IMR-90 (cell line): Measurements from ENCODE around the gene KAT6B. TPM values are rescaled to one million over a fixed set of nuclear protein-coding genes. Genes with fewer than 3 reads are reported as not detected.

Experiments used
- ATAC-seq: fragments of 200-7000 bp; cut with Tn5 transposase; 2 replicates; pipeline ENCODE4 v1.9.1; 2020; ENCODE audit warnings: low read depth, mild to moderate bottlenecking, moderate library complexity
- BruUV-seq: library from RNA; stranded (reverse); fragments of 400-500 nt; replicated peaks from 2 replicates; lab custom pipeline; 2021; lab: Mats Ljungman, UMichigan
- CTCF ChIA-PET: fragments of 300-600 bp; formaldehyde crosslinking; extraction: SDS; loops from one replicate; lab custom pipeline; 2021; ENCODE audit warnings: antibody characterized with exemption; lab: Yijun Ruan, JAX
- POLR2A ChIA-PET: fragments of 300-600 bp; sonication (Branson Sonifier 250); formaldehyde crosslinking; loops from one replicate; lab custom pipeline; 2022; ENCODE audit warnings: antibody characterized with exemption; ENCODE audit not compliant: unreplicated experiment; lab: Charles Lee
- DNase-seq: peaks from one replicate; pipeline ENCODE4 v3.0.0; 2013
- H2AFZ ChIP-seq: replicated peaks from 2 replicates; pipeline ENCODE3; 2013; ENCODE audit warnings: low read length, mild to moderate bottlenecking; ENCODE audit not compliant: poor library complexity
- H2AK5ac ChIP-seq: 2 replicates; pipeline ENCODE4 v1.6.1; 2013; ENCODE audit warnings: low read depth, low read length, inconsistent platforms
- H2AK9ac ChIP-seq: replicated peaks from 2 replicates; pipeline ENCODE3; 2013; ENCODE audit warnings: mild to moderate bottlenecking, low read depth, low read length, moderate library complexity; ENCODE audit not compliant: poor library complexity
- H2BK120ac ChIP-seq: 2 replicates; pipeline ENCODE4 v1.6.1; 2013; ENCODE audit warnings: low read depth, low read length, inconsistent platforms
- H2BK15ac ChIP-seq: 3 replicates; pipeline ENCODE4 v1.6.1; 2013; ENCODE audit warnings: low read depth, low read length, inconsistent platforms
- H2BK20ac ChIP-seq: 2 replicates; pipeline ENCODE4 v1.6.1; 2013; ENCODE audit warnings: low read depth, mild to moderate bottlenecking, inconsistent platforms, low read length, moderate library complexity
- H2BK5ac ChIP-seq: 2 replicates; pipeline ENCODE4 v1.6.1; 2013; ENCODE audit warnings: mild to moderate bottlenecking, low read depth, low read length, inconsistent platforms; ENCODE audit not compliant: poor library complexity, severe bottlenecking
- H3K14ac ChIP-seq: replicated peaks from 2 replicates; pipeline ENCODE4 v1.6.1; 2013; ENCODE audit warnings: low read depth, low read length, inconsistent platforms
- H3K18ac ChIP-seq: 2 replicates; pipeline ENCODE4 v1.6.1; 2013; ENCODE audit warnings: low read depth, low read length, control low read depth
- H3K23ac ChIP-seq: 2 replicates; pipeline ENCODE4 v1.6.1; 2013; ENCODE audit warnings: low read depth, low read length, inconsistent platforms
- H3K27ac ChIP-seq: 2 replicates; pipeline ENCODE4 v1.5.1; 2013; ENCODE audit warnings: mild to moderate bottlenecking, control low read depth, low read length; ENCODE audit not compliant: insufficient read depth
- H3K27me3 ChIP-seq: 2 replicates; pipeline ENCODE4 v1.6.1; 2013; ENCODE audit warnings: low read length; ENCODE audit not compliant: control insufficient read depth, insufficient read depth
- H3K36me3 ChIP-seq: 2 replicates; pipeline ENCODE4 v1.6.1; 2013; ENCODE audit warnings: low read length, mixed read lengths; ENCODE audit not compliant: control insufficient read depth, insufficient read depth
- H3K4ac ChIP-seq: 2 replicates; pipeline ENCODE4 v1.6.1; 2013; ENCODE audit warnings: low read depth, low read length, inconsistent platforms
- H3K4me1 ChIP-seq: 2 replicates; pipeline ENCODE4 v1.6.1; 2013; ENCODE audit warnings: low read length, mixed read lengths; ENCODE audit not compliant: control insufficient read depth, insufficient read depth
- H3K4me2 ChIP-seq: 2 replicates; pipeline ENCODE4 v1.6.1; 2013; ENCODE audit warnings: low read depth, mild to moderate bottlenecking, control low read depth, low read length, moderate library complexity
- H3K4me3 ChIP-seq: 2 replicates; pipeline ENCODE4 v1.5.1; 2013; ENCODE audit warnings: low read depth, mild to moderate bottlenecking, control low read depth, low read length, moderate library complexity; ENCODE audit not compliant: insufficient read depth
- H3K56ac ChIP-seq: 2 replicates; pipeline ENCODE4 v1.6.1; 2013; ENCODE audit warnings: low read length, inconsistent platforms; ENCODE audit not compliant: insufficient read depth; ENCODE audit errors: extremely low read depth
- H3K79me1 ChIP-seq, 2 experiments: 2 replicates each; pipeline ENCODE4 v1.6.1; 2013; ENCODE audit warnings: low read length in 2 of 2, inconsistent platforms in 1 of 2, low read depth in 1 of 2
- H3K9ac ChIP-seq: 2 replicates; pipeline ENCODE4 v1.6.1; 2013; ENCODE audit warnings: low read depth, low read length, control low read depth
- H3K9me1 ChIP-seq: 2 replicates; pipeline ENCODE4 v1.6.1; 2013; ENCODE audit warnings: low read length, inconsistent platforms; ENCODE audit not compliant: insufficient read depth
- H3K9me3 ChIP-seq: 2 replicates; pipeline ENCODE4 v1.6.1; 2013; ENCODE audit warnings: low read length; ENCODE audit not compliant: control insufficient read depth, insufficient read depth
- H4K20me1 ChIP-seq: 2 replicates; pipeline ENCODE4 v1.6.1; 2013; ENCODE audit warnings: low read length, inconsistent platforms; ENCODE audit not compliant: insufficient read depth
- H4K5ac ChIP-seq: 2 replicates; pipeline ENCODE4 v1.6.1; 2013; ENCODE audit warnings: mild to moderate bottlenecking, low read depth, low read length, control low read depth
- H4K8ac ChIP-seq, 2 experiments: 2 replicates each; pipeline ENCODE4 v1.6.1; 2013; ENCODE audit warnings: low read depth in 2 of 2, low read length in 2 of 2, control low read depth in 1 of 2, inconsistent platforms in 1 of 2
- H4K91ac ChIP-seq: 2 replicates; pipeline ENCODE4 v1.6.1; 2013; ENCODE audit warnings: low read depth, low read length, inconsistent platforms; ENCODE audit not compliant: insufficient read depth
- CEBPB ChIP-seq: IDR thresholded peaks from 2 replicates; pipeline ENCODE4 v1.6.1; 2012; ENCODE audit warnings: low read depth, low read length, improper control_type of control experiment
- CHD1 ChIP-seq: IDR thresholded peaks from 2 replicates; pipeline ENCODE4 v1.6.1; 2012; ENCODE audit warnings: low read depth, low read length, improper control_type of control experiment
- ELK1 ChIP-seq: fragments of 150-350 bp; IDR thresholded peaks from 2 replicates; pipeline ENCODE4 v1.6.1; 2016; ENCODE audit warnings: low read depth, mild to moderate bottlenecking, low read length, moderate library complexity, borderline replicate concordance
- FOS ChIP-seq: fragments of 150-350 bp; IDR thresholded peaks from 2 replicates; pipeline ENCODE4 v1.6.1; 2016; ENCODE audit warnings: low read depth, low read length
- MAFK ChIP-seq: IDR thresholded peaks from 2 replicates; pipeline ENCODE4 v1.6.1; 2012; ENCODE audit warnings: low read depth, low read length, improper control_type of control experiment
- MAZ ChIP-seq: IDR thresholded peaks from 2 replicates; pipeline ENCODE4 v1.6.1; 2012; ENCODE audit warnings: low read depth, mild to moderate bottlenecking, low read length, improper control_type of control experiment, moderate library complexity, borderline replicate concordance
- MXI1 ChIP-seq: IDR thresholded peaks from 2 replicates; pipeline ENCODE4 v1.6.1; 2012; ENCODE audit warnings: low read depth, mild to moderate bottlenecking, low read length, moderate library complexity, borderline replicate concordance
- NFE2L2 ChIP-seq: fragments of 150-350 bp; IDR thresholded peaks from 2 replicates; pipeline ENCODE4 v1.6.1; 2016; ENCODE audit warnings: low read depth, mild to moderate bottlenecking, low read length
- POLR2A ChIP-seq: IDR thresholded peaks from 2 replicates; pipeline ENCODE4 v1.6.1; 2012; ENCODE audit warnings: mild to moderate bottlenecking, low read depth, low read length
- RAD21 ChIP-seq: IDR thresholded peaks from 2 replicates; pipeline ENCODE4 v1.6.1; 2012; ENCODE audit warnings: low read length, improper control_type of control experiment
- RCOR1 ChIP-seq: IDR thresholded peaks from 2 replicates; pipeline ENCODE4 v1.6.1; 2012; ENCODE audit warnings: mild to moderate bottlenecking, low read length, improper control_type of control experiment; ENCODE audit not compliant: insufficient replicate concordance
- RFX5 ChIP-seq: IDR thresholded peaks from 2 replicates; pipeline ENCODE4 v1.8.0; 2012; ENCODE audit warnings: low read depth, mild to moderate bottlenecking, low read length, moderate library complexity
- SMC3 ChIP-seq: fragments of 150-350 bp; IDR thresholded peaks from 2 replicates; pipeline ENCODE4 v1.6.1; 2016; ENCODE audit warnings: low read depth, mild to moderate bottlenecking, antibody characterized with exemption, low read length, moderate library complexity
- WGBS, 2 experiments: methylation state at CpG; one replicate each; pipeline versions ENCODE4 v1.1.5 to v1.1.7; 2013; ENCODE audit warnings: missing lambda C conversion rate in 2 of 2; ENCODE audit not compliant: insufficient read length in 1 of 2; ENCODE audit errors: extremely low coverage in 2 of 2; 5-methylcytosine and 5-hydroxymethylcytosine counted together
- dilution Hi-C: fragments of 300-500 bp; cut with HindIII; formaldehyde crosslinking; loops from one replicate; pipeline ENCODE4 v1.14.3; 2018; ENCODE audit warnings: low sequenced_read_pairs; ENCODE audit not compliant: unreplicated experiment
- in situ Hi-C: fragments of 300-500 bp; cut with MboI; formaldehyde crosslinking; loops from 3 replicates; pipeline ENCODE4 v1.14.3; 2019; ENCODE audit warnings: low sequenced_read_pairs, inconsistent platforms, mixed read lengths
- intact Hi-C: fragments of 100-400 bp; cut with micrococcal nuclease; formaldehyde crosslinking; loops from 2 replicates; pipeline ENCODE4 v1.10.0; 2022
- polyA plus RNA-seq, 3 experiments: library from polyadenylated mRNA; depleted of rRNA; stranded (reverse); fragments of >200 nt; gene quantifications; 2 replicates each; pipeline ENCODE4 v1.2.3, GENCODE V29; 2012; ENCODE audit warnings: low replicate concordance in 1 of 3
- total RNA-seq: library from RNA; depleted of rRNA; stranded (reverse); fragments of >200 nt; gene quantifications from 2 replicates; pipeline ENCODE4 v1.2.3, GENCODE V29; 2012
- TF ChIP-seq, protein P1 (sequence below): fragments of 150-350 bp; IDR thresholded peaks from 2 replicates; pipeline ENCODE4 v1.6.1; 2017; ENCODE audit warnings: mild to moderate bottlenecking, antibody characterized with exemption, low read length, low read depth

The KAT6B gene
- total and polyA plus RNA-seq, 2 of the 4 experiments (the other 2 are of a cell fraction): 8.8 to 28.1 TPM

GRCh38 chr10:75063461-75064230 is 237.2 kb downstream of the KAT6B start:
- Histone ChIP-seq H3K4me1 (peaks cover 3% of the 10 kb centered on the region), H3K4me2 (no peak overlapping the region), H3K4ac (no peak overlapping the region), H3K27me3 (no peaks in the 10 kb centered on the region), H2BK120ac (no peak overlapping the region), H4K91ac (no peak overlapping the region), H3K4me3 (no peak overlapping the region), H3K9me1 (no peaks in the 10 kb centered on the region; the same call in 1 of the 2 replicates), H3K9ac (no peak overlapping the region), H2AK5ac (no peak overlapping the region), H3K36me3 (no peaks in the 10 kb centered on the region), H3K23ac (no peak overlapping the region), H2BK15ac (no peak overlapping the region), H4K8ac (no peak overlapping the region), H3K9me3 (no peaks in the 10 kb centered on the region), H3K79me1 (no peaks in the 10 kb centered on the region), H3K14ac (no peak overlapping the region), H2BK5ac (no peak overlapping the region), H2AFZ (no peak overlapping the region), H3K27ac (no peak overlapping the region), H3K18ac (no peak overlapping the region), H2AK9ac (no peak overlapping the region), H4K20me1 (no peaks in the 10 kb centered on the region), H2BK20ac (no peak overlapping the region), H4K5ac (no peak overlapping the region), H3K56ac (no peak overlapping the region)
- dilution Hi-C loops: no loop called here
- in situ Hi-C loops: no loop called here
- DNase-seq: no peak
- intact Hi-C loops: no loop called here
- no TSS peak for BruUV-seq
- ChIA-PET CTCF (no interaction called here), POLR2A (no interaction called here)
- no peak for ATAC-seq
- WGBS, 2 experiments: 100% methylated on average over 1 of the region's 8 CpGs; no CpG with 5 or more reads in 1 of the 2 experiments
- no peak for TF ChIP-seq RAD21
- no peak for TF ChIP-seq ELK1
- TF ChIP-seq, protein P1, sequence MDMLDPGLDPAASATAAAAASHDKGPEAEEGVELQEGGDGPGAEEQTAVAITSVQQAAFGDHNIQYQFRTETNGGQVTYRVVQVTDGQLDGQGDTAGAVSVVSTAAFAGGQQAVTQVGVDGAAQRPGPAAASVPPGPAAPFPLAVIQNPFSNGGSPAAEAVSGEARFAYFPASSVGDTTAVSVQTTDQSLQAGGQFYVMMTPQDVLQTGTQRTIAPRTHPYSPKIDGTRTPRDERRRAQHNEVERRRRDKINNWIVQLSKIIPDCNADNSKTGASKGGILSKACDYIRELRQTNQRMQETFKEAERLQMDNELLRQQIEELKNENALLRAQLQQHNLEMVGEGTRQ: no peak
- TF ChIP-seq CHD1: no peak
- TF ChIP-seq NFE2L2: no peak
- TF ChIP-seq FOS: no peak
- TF ChIP-seq POLR2A: no peak
- no peak for TF ChIP-seq RCOR1
- TF ChIP-seq MAFK: no peak
- TF ChIP-seq SMC3: no peak
- no peak for TF ChIP-seq CEBPB
- TF ChIP-seq MXI1: no peak
- TF ChIP-seq MAZ: no peak
- no peak for TF ChIP-seq RFX5
